ENCODE measurements around the gene GRIN3A.

The GRIN3A gene

DNA sequence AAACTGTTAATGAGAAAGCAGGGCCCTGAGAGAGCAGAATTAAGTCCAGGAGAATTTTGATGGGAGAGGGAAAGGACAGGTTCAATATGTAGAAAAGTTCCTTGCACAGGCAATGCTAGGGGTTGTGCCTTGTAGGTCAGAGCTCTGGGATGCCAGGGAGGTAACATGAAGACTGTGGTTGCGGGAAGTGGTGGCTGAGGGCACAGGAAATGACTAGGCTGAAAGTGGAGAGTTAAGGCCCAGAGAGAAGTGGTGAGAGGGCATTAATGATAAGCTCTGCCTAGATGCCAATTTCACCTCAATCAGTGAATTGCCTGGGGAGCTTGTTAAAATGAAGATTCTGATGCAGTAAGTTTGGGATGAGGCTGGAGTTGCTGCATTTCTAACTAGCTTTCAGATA lies 112.2 kb downstream of the GRIN3A start:
- H3K4me2 ChIP-seq (ENCODE audit: low read depth, low read length, poor library complexity, severe bottlenecking): no peak overlapping the region
- H3K27ac ChIP-seq (ENCODE audit: low read depth, low read length): no peak overlapping the region
- H3K27me3 ChIP-seq (ENCODE audit: low read length): no peaks in the 10 kb centered on the region
- no peaks in the 10 kb centered on the region for H3F3A ChIP-seq (ENCODE audit: insufficient read depth)
- H2AFZ ChIP-seq (ENCODE audit: low read depth, low read length, severe bottlenecking): no peak overlapping the region
- no peak overlapping the region for H3K9ac ChIP-seq (ENCODE audit: low read length)
- no peaks in the 10 kb centered on the region for H4K20me1 ChIP-seq (ENCODE audit: low read depth, low read length)
- TF ChIP-seq CTCF (IDR thresholded peaks at IDR 0.05; ENCODE audit: insufficient read depth, low read length, poor library complexity, severe bottlenecking) (no peak), EZH2phosphoT487 (conservative IDR thresholded peaks at IDR 0.05; ENCODE audit: low read length) (no peak)
- no peaks in the 10 kb centered on the region for H3K9me2 ChIP-seq (replicated peaks; ENCODE audit: insufficient read depth, low read length)
- no peaks in the 10 kb centered on the region for H3K79me2 ChIP-seq (ENCODE audit: insufficient read depth, low read length)
- H3K36me3 ChIP-seq (ENCODE audit: low read length): no peaks in the 10 kb centered on the region
- no peak overlapping the region for H3K4me3 ChIP-seq (ENCODE audit: insufficient read depth, low read length, poor library complexity, severe bottlenecking)
- H3K9me3 ChIP-seq (ENCODE audit: insufficient read depth, low read length): no peaks in the 10 kb centered on the region

DNA sequence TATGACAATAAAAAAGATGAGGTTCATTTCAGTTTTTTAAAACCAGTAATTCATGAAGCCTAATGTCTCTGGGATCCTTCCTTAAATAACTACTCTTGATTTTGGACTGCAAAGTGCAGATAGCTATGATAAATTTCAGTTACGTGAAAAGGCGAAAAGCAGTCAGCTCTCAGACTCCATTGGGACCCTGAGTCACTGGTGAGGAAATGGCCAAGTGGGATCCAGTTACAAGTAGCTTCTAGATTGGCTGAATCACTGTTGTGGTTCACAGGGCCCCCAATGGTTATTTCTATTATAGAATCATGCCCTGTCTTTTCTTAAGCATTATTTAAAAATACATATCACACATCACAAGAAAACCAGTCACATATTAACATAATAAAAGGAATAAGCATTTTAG lies 112.6 kb downstream of the GRIN3A start:
- Histone ChIP-seq H3K4me2 (ENCODE audit: low read depth, low read length, poor library complexity, severe bottlenecking) (no peak overlapping the region), H3K79me2 (ENCODE audit: insufficient read depth, low read length) (no peaks in the 10 kb centered on the region), H3K4me3 (ENCODE audit: insufficient read depth, low read length, poor library complexity, severe bottlenecking) (no peak overlapping the region), H4K20me1 (ENCODE audit: low read depth, low read length) (no peaks in the 10 kb centered on the region), H3K9me2 (replicated peaks; ENCODE audit: insufficient read depth, low read length) (no peaks in the 10 kb centered on the region), H3K9ac (ENCODE audit: low read length) (no peak overlapping the region), H3K27me3 (ENCODE audit: low read length) (no peaks in the 10 kb centered on the region), H3K9me3 (ENCODE audit: insufficient read depth, low read length) (no peaks in the 10 kb centered on the region), H2AFZ (ENCODE audit: low read depth, low read length, severe bottlenecking) (no peak overlapping the region), H3F3A (ENCODE audit: insufficient read depth) (no peaks in the 10 kb centered on the region), H3K27ac (ENCODE audit: low read depth, low read length) (no peak overlapping the region), H3K36me3 (ENCODE audit: low read length) (no peaks in the 10 kb centered on the region)
- TF ChIP-seq CTCF (IDR thresholded peaks at IDR 0.05; ENCODE audit: insufficient read depth, low read length, poor library complexity, severe bottlenecking) (no peak), EZH2phosphoT487 (conservative IDR thresholded peaks at IDR 0.05; ENCODE audit: low read length) (no peak)

GRCh38 chr9:101620452-101620851 lies 118.0 kb downstream of the GRIN3A start:
- H3K4me2 ChIP-seq (ENCODE audit: low read depth, low read length, poor library complexity, severe bottlenecking): no peak overlapping the region
- H3K27ac ChIP-seq (ENCODE audit: low read depth, low read length): no peak overlapping the region
- no peaks in the 10 kb centered on the region for H3F3A ChIP-seq (ENCODE audit: insufficient read depth)
- H3K27me3 ChIP-seq (ENCODE audit: low read length): no peaks in the 10 kb centered on the region
- no peak overlapping the region for H2AFZ ChIP-seq (ENCODE audit: low read depth, low read length, severe bottlenecking)
- H3K36me3 ChIP-seq (ENCODE audit: low read length): no peaks in the 10 kb centered on the region
- no peak overlapping the region for H3K9ac ChIP-seq (ENCODE audit: low read length)
- no peaks in the 10 kb centered on the region for H4K20me1 ChIP-seq (ENCODE audit: low read depth, low read length)
- H3K9me3 ChIP-seq (ENCODE audit: insufficient read depth, low read length): no peaks in the 10 kb centered on the region
- H3K9me2 ChIP-seq (replicated peaks; ENCODE audit: insufficient read depth, low read length): no peaks in the 10 kb centered on the region
- H3K4me3 ChIP-seq (ENCODE audit: insufficient read depth, low read length, poor library complexity, severe bottlenecking): no peak overlapping the region
- TF ChIP-seq EZH2phosphoT487 (conservative IDR thresholded peaks at IDR 0.05; ENCODE audit: low read length) (no peak), CTCF (IDR thresholded peaks at IDR 0.05; ENCODE audit: insufficient read depth, low read length, poor library complexity, severe bottlenecking) (no peak)
- H3K79me2 ChIP-seq (ENCODE audit: insufficient read depth, low read length): no peaks in the 10 kb centered on the region

DNA sequence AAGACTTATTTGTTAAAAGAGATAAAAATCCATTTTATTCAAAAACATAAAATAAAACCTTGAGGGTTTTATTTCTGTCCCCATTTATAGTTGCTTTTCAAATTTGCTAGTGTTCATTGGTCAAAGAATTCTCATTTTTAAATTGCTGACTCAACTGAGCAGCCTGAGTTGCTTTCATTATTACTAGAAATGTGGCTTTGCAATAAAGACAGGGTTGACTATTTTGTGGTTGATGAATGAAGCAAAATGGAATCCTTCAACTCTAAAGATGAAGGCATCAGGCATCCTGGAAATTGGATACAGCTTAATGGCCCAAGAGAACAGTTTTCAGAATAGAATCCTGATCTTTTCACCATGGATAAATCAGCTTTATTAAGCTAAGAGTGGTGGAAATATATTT lies 119.7 kb downstream of the GRIN3A start:
- no peaks in the 10 kb centered on the region for H3K27me3 ChIP-seq (ENCODE audit: low read length)
- no peaks in the 10 kb centered on the region for H3K9me3 ChIP-seq (ENCODE audit: insufficient read depth, low read length)
- no peak overlapping the region for H3K27ac ChIP-seq (ENCODE audit: low read depth, low read length)
- H4K20me1 ChIP-seq (ENCODE audit: low read depth, low read length): no peaks in the 10 kb centered on the region
- H3K4me2 ChIP-seq (ENCODE audit: low read depth, low read length, poor library complexity, severe bottlenecking): no peak overlapping the region
- no peaks in the 10 kb centered on the region for H3K36me3 ChIP-seq (ENCODE audit: low read length)
- no peaks in the 10 kb centered on the region for H3F3A ChIP-seq (ENCODE audit: insufficient read depth)
- no peaks in the 10 kb centered on the region for H3K9me2 ChIP-seq (replicated peaks; ENCODE audit: insufficient read depth, low read length)
- H3K79me2 ChIP-seq (ENCODE audit: insufficient read depth, low read length): no peaks in the 10 kb centered on the region
- TF ChIP-seq EZH2phosphoT487 (conservative IDR thresholded peaks at IDR 0.05; ENCODE audit: low read length): no peak
- no peak overlapping the region for H2AFZ ChIP-seq (ENCODE audit: low read depth, low read length, severe bottlenecking)
- no peak overlapping the region for H3K9ac ChIP-seq (ENCODE audit: low read length)
- H3K4me3 ChIP-seq (ENCODE audit: insufficient read depth, low read length, poor library complexity, severe bottlenecking): no peak overlapping the region
